Measurements from ENCODE around the gene NEU4. TPM values are rescaled to one million over a fixed set of nuclear protein-coding genes. Genes with fewer than 3 reads are reported as not detected.
"Not testable (repeated sequence)": the region's sequence is repeated elsewhere in the genome, so short reads cannot be mapped to it uniquely, and the experiment has no call there.

NEU4 gene
- not detected in 2 replicates for total RNA-seq (2014; rRNA removed; shearing (Covaris generic))

DNA sequence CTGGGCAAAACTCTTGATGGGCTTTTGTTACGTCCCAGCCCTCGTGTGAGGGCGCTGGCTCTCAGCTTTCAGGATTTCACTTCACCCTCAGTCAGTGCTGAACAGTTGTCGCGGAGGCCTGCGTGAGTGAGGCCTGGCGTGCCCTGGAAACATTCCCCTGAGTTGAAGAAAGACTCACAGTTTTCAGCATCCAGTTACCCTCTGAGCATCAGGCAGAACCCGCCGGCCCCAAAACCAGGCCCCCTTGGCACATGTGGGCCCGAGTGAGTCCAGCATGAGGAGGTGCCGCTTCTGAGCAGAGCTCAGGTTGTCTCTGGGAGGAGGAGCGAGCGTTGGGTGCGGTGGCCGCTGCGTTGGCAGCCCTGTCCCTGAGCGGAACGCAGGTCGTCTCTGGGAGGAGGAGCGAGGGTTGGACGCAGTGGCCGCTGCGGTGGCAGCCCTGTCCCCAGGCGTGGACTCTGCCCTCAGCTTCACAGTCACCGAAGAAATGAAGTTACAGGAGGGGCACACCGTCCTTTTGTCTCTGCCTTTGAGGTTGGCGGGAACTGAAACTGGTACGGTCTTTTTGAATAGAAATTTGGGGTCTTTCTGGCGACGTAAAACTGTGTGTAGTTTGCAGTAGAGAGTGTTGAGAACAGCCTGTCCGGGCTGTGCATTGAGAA is at the start of gene NEU4:
NEU4 (plus strand) TSS at position 473 of the 662 bp plus-strand sequence. CDS start 5,292 bp downstream, outside the sequence.
- DNase-seq (ENCODE audit: low spot score) = no peak
- in situ Hi-C loops (cut with HindIII; ENCODE audit: low sequenced_read_pairs) = no loop called here

DNA sequence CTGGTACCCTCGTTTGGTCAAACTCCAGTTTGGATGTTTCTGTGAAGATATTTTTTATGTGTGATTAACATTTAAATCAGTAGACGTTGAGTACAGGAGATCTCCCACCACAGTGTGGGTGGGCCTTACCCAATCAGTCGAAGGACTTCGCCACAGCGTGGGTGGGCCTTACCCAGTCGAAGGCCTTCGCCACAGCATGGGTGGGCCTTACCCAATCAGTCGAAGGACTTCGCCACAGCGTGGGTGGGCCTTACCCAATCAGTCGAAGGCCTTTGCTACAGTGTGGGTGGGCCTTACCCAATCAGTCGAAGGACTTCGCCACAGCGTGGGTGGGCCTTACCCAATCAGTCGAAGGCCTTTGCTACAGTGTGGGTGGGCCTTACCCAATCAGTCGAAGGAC is 49.1 kb upstream of the NEU4 start:
- DNase-seq (ENCODE audit: low spot score); in situ Hi-C loops (cut with HindIII; ENCODE audit: low sequenced_read_pairs): not testable (repeated sequence)

DNA sequence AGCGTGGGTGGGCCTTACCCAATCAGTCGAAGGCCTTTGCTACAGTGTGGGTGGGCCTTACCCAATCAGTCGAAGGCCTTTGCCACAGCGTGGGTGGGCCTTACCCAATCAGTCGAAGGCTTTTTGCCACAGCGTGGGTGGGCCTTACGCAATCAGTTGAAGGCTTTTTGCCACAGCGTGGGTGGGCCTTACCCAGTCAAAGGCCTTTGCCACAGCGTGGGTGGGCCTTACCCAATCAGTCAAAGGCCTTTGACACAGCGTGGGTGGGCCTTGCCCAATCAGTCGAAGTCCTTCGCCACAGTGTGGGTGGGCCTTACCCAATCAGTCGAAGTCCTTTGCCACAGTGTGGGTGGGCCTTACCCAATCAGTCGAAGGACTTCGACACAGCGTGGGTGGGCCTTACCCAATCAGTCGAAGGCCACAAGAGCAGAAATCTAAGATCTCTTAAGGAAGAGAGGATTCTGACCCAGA is 48.7 kb upstream of the NEU4 start:
- no peak for DNase-seq (ENCODE audit: low spot score)

DNA sequence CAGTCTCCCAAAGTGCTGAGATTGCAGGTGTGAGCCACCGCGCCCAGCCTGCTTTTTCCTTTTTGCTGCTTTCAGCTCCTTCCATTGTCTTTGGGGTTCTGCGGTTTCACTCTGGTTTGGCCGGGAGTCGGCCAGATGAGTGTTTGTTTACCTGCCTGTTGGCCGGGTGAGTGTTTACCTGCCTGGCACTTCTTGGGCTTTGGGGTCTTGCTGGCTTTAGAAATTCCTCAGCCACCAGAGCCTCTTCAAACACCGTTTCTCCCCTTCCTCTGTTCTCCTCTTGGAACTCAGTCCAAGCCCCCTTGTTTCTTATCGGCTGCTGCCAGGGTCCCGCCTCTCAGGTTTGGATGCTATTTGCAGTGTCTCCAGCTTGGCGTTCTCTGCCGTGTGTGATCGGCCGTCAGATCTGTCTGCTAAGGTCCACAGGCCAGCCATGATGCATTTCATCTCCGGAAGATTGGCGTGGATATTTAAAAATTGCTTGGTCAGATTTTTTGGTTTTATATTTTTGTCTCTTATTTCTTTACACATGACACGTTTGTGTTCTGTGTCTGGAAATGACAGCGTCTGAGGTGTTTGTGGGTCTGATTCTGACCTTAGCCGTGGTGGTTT is 46.6 kb upstream of the NEU4 start:
- in situ Hi-C loops (cut with HindIII; ENCODE audit: low sequenced_read_pairs) = no loop called here
- no peak for DNase-seq (ENCODE audit: low spot score)

More for the DNA sequence above, 48.7 kb upstream of the NEU4 start:
- in situ Hi-C loops (cut with HindIII; ENCODE audit: low sequenced_read_pairs) = no loop called here

DNA sequence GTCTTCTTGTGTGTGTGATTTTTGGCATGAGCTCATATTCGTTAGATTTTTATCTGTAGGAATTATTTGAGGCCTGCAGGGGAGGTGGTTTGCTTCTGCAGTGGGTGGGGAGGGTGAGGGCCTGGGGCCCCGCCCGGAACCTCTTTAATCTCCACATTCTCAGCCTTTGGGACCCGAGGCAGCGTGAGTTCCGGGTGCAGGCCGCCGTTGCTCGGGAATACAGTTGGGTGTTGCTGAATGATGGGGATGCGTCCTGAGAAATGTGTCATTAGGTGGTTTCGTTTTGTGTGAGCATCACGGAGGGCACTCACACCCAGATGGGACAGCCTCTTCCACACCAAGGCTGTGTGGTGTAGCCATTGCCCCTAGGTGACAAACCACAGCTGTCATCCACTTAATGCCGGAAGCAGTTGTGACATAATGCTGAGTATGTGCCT is 46.0 kb upstream of the NEU4 start:
- DNase-seq (ENCODE audit: low spot score) = no peak
- in situ Hi-C loops (cut with HindIII; ENCODE audit: low sequenced_read_pairs) = no loop called here

DNA sequence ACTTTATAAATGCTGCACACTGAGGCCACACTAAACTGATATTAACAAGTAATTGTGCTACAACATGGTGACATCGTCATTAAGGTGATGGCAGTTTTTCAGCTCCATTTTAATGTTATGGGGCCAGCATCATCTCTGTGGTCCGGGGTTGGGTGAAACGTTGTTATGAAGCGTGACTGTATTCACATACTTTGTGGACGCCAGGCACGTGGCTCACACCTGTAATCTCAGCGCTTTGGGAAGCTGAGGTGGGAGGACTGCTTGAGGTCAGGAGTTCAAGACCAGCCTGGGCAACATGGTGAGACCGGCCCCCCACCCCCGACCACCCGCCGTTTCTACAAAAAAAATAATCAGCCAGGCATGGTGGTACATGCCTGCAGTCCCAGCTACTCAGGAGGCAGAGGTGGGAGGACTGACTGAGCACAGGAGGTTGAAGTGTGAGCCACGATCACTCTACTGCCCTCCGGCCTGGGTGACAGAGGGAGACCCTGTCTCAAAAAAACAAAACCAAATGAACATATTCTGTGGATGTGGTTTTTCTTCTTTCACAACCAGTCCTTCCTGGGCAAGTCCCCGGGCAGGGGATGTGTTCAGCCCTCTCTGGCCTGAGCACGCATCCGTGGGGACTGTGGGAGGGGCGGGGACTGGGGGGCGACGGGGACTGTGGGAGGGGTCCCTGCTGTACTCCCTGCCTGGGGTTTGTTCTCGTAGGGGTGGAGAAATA is 45.3 kb upstream of the NEU4 start:
- no peak for DNase-seq (ENCODE audit: low spot score)
- in situ Hi-C loops (cut with HindIII; ENCODE audit: low sequenced_read_pairs) = no loop called here

GRCh38 chr2:241764275-241765241 is 44.4 kb upstream of the NEU4 start:
- in situ Hi-C loops (cut with HindIII; ENCODE audit: low sequenced_read_pairs) = no loop called here
- DNase-seq (ENCODE audit: low spot score) = no peak

DNA sequence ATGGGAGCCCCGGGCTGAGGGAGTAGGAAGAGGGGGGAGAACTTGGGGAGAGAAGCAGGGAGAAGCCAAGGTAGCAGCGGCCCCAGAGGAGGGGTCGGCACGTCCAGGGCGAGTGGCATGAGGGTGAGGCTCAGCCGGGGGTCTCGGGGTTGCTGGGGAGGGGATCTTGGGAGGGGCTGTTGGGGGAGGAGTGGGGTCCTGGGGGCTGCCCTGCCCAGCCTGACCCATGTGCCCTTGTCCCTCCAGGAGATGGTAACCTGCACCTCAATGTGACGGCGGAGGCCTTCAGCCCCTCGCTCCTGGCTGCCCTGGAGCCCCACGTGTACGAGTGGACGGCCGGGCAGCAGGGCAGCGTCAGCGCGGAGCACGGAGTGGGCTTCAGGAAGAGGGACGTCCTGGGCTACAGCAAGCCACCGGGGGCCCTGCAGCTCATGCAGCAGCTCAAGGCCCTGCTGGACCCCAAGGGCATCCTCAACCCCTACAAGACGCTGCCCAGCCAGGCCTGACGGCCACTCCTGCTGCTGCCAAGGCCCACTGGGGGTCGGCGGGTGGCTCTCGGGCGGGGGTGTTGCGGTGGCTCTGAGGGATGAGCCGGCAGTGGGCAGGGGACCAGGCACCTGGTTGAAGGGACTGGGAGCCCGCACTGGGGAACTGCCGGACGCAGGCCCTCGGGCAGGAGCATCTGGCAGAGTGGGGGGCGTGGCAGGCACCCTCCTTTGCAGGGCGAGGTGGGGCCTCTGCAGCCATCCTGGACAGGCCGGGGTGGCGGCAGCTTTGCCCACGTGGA is 41.3 kb upstream of the NEU4 start:
- DNase-seq (ENCODE audit: low spot score) = no peak
- in situ Hi-C loops (cut with HindIII; ENCODE audit: low sequenced_read_pairs) = no loop called here

GRCh38 chr2:241768251-241768711 is 40.7 kb upstream of the NEU4 start:
- in situ Hi-C loops (cut with HindIII; ENCODE audit: low sequenced_read_pairs) = no loop called here
- no peak for DNase-seq (ENCODE audit: low spot score)

GRCh38 chr2:241768850-241769249 is 40.1 kb upstream of the NEU4 start:
- in situ Hi-C loops (cut with HindIII; ENCODE audit: low sequenced_read_pairs) = no loop called here

GRCh38 chr2:241769819-241770184 is 39.2 kb upstream of the NEU4 start:
- no peak for DNase-seq (ENCODE audit: low spot score)
- in situ Hi-C loops (cut with HindIII; ENCODE audit: low sequenced_read_pairs) = no loop called here

More at GRCh38 chr2:241768850-241769249, 40.1 kb upstream of the NEU4 start:
- no peak for DNase-seq (ENCODE audit: low spot score)

DNA sequence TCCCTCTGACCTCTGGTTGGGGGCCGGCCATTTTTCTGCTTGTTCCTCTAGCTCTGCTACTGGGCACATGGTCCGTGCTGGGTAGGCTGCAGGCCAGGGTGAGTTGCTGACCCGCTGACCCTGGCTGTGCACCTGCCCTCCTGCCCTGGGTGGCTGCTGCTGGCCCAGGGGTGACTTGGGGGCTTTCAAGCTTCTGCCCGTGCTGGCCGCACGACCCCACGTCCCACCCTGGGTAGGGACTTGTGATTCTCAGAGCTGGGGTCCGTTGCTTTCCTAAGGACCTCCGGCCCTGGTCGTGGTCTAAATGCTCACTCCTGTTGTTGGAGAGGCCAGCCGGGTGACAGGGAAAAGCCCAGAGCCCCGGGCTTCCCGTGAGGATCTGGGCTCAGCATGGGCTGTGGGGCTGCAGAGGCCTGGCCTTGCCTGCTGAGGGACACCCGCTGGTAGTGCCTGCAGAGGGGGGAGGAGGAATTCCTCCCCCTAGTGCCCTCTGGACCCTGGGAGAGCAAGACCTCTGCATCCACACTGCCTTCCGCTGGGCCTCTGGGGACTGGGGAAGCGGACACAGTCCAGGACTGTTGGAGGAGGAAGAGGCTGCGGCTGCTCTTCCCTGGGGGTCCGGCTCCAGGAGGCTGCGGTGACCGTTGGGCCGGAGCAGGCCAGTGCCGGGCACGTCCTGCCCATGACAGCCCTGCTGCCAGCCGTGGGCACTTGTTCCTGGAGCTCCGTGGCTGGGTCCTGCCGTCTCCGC is 38.6 kb upstream of the NEU4 start:
- in situ Hi-C loops (cut with HindIII; ENCODE audit: low sequenced_read_pairs) = no loop called here
- DNase-seq (ENCODE audit: low spot score) = no peak

GRCh38 chr2:241770936-241771285 is 38.1 kb upstream of the NEU4 start:
- in situ Hi-C loops (cut with HindIII; ENCODE audit: low sequenced_read_pairs) = no loop called here
- no peak for DNase-seq (ENCODE audit: low spot score)

DNA sequence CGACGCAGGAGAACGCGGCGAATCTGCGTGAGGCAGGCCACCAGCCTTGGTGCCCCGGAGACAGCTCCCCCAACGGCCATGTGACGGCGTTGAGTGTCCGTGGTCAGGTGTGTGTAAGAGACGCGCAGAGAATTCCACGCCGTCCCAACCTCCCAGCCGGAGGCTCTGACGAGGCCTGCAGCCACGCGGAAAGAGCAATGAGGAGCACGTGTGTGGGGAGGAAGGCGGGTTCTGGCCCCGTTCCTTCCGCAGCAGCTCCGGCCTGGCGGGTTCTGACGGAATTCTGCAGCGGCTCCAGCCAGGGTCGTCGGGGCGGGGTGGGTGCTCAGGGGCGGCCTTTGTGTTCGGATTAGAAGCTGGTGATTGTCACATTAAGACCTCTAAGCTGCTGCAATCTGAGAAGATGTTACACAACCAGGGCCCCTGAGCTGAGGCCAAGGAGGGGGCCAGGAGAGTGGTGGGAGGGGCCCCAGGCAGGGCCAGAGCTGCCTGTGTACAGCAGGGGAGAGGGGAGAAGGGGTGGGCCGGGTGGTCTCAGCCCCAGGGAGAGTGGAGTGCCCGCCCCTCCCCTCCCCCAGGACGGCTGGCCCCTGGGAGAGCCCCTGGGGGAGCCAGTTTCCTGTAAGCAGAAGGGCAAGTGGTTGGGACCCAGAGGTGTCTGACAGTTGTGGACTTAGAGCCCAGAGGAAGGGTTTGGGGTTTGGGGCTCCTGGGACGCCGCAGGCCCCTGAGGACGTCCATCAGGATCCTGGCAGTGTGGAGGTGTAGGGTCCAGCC is 37.5 kb upstream of the NEU4 start:
- in situ Hi-C loops (cut with HindIII; ENCODE audit: low sequenced_read_pairs) = no loop called here
- no peak for DNase-seq (ENCODE audit: low spot score)

- in situ Hi-C loops (cut with HindIII; ENCODE audit: low sequenced_read_pairs) = no loop called here
- DNase-seq (ENCODE audit: low spot score) = no peak
These were observed 36.9 kb upstream of the NEU4 start for GRCh38 chr2:241772063-241772499.

- DNase-seq (ENCODE audit: low spot score) = no peak
- in situ Hi-C loops (cut with HindIII; ENCODE audit: low sequenced_read_pairs) = no loop called here
These were observed 35.2 kb upstream of the NEU4 start for GRCh38 chr2:241773511-241774418.
